Muscle layer of duodenum (tissue), 2 donors: ENCODE measurements around the gene RGS16.

ENCODE experiments used
- H3K27ac ChIP-seq: one replicate; pipeline ENCODE4 v1.7.0; 2013; ENCODE audit warnings: mild to moderate bottlenecking, low read length
- H3K27me3 ChIP-seq: one replicate; pipeline ENCODE4 v1.7.0; 2013; ENCODE audit warnings: low read depth, mild to moderate bottlenecking, control low read depth, low read length
- H3K36me3 ChIP-seq, 2 donors: one replicate each; pipeline ENCODE4 v1.7.0; 2013; ENCODE audit warnings: low read length in 2 of 2, control low read depth in 1 of 2, mild to moderate bottlenecking in 1 of 2; ENCODE audit not compliant: insufficient read depth in 2 of 2, control insufficient read depth in 1 of 2
- H3K4me1 ChIP-seq, 2 donors: one replicate each; pipeline ENCODE4 v1.7.0; 2013; ENCODE audit warnings: low read length in 2 of 2, mild to moderate bottlenecking in 2 of 2, control low read depth in 1 of 2, moderate library complexity in 1 of 2; ENCODE audit not compliant: insufficient read depth in 2 of 2, control insufficient read depth in 1 of 2
- H3K4me3 ChIP-seq, 2 donors: one replicate each; pipeline ENCODE4 v1.7.0; 2013; ENCODE audit warnings: low read length in 2 of 2, low read depth in 1 of 2, mild to moderate bottlenecking in 1 of 2
- H3K9me3 ChIP-seq, 2 donors: one replicate each; pipeline ENCODE4 v1.7.0; 2013; ENCODE audit warnings: low read length in 2 of 2, control low read depth in 1 of 2, mild to moderate bottlenecking in 1 of 2; ENCODE audit not compliant: control insufficient read depth in 1 of 2
- donor health status: healthy.

The RGS16 gene

DNA sequence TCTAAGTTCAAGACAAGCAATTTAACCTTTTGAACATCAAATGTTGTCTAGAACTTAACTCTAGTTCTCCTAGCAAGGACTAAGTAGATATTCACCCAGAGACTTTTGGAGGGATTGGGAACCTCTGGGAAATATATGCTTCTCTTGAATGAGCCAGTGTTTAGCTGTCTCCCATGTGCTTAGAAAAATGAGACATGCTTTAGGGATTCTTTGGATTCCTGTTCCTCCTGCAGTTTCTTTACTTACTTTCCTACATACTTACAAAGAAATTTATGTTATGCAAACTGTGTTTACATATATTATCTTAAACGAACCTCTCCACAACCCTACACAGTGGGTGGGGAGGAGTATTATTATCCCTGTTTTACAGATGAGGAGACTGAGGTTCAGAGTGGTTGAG is 54.4 kb downstream of the RGS16 start:
- H3K36me3 ChIP-seq: no peaks in the 10 kb centered on the region
- peaks cover 0 to 6% of the 10 kb centered on the region in 2 donors for H3K9me3 ChIP-seq
- no peak overlapping the region for H3K4me3 ChIP-seq
- no peaks in the 10 kb centered on the region for H3K27me3 ChIP-seq
- no peak overlapping the region for H3K27ac ChIP-seq
- no peaks in the 10 kb centered on the region for H3K4me1 ChIP-seq

GRCh38 chr1:182549346-182549745 is 54.8 kb downstream of the RGS16 start:
- no peaks in the 10 kb centered on the region for H3K27me3 ChIP-seq
- H3K4me1 ChIP-seq: no peaks in the 10 kb centered on the region
- H3K27ac ChIP-seq: no peak overlapping the region
- no peaks in the 10 kb centered on the region for H3K36me3 ChIP-seq
- no peak overlapping the region for H3K4me3 ChIP-seq
- H3K9me3 ChIP-seq: peaks cover 0 to 6% of the 10 kb centered on the region in 2 donors
